ENCODE measurements around the gene NPTX1. TPM values are rescaled to one million over a fixed set of nuclear protein-coding genes. Genes with fewer than 3 reads are reported as not detected.

Gene NPTX1
- total and polyA plus RNA-seq, 7 donors, result 0.25 to 1.3 (median 0.67) TPM

DNA sequence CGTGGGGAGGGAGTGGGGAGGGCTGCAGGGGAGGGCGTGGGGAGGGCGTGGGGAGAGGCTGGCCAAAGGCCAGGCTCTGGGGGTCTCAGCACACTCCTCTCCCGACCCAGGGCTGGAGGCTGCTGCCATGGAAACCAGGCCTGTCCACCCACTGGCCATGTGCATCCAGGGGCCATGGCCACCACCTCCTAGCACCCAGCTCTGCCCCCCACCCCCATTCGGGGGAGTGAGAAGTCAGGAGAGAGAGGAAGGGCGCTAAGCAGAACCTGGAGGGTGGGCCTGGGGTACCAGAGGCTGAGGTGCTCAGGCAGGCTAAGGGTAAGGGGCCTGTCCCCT lies 31.8 kb downstream of the NPTX1 start:
- H3K4me3 ChIP-seq, result no peak overlapping the region
- H3K27ac ChIP-seq, result no peak overlapping the region
- 67 to 90% (median 68%) methylated on average over 2 to 6 of the region's 6 CpGs for WGBS, 3 donors
- TF ChIP-seq, protein P1, sequence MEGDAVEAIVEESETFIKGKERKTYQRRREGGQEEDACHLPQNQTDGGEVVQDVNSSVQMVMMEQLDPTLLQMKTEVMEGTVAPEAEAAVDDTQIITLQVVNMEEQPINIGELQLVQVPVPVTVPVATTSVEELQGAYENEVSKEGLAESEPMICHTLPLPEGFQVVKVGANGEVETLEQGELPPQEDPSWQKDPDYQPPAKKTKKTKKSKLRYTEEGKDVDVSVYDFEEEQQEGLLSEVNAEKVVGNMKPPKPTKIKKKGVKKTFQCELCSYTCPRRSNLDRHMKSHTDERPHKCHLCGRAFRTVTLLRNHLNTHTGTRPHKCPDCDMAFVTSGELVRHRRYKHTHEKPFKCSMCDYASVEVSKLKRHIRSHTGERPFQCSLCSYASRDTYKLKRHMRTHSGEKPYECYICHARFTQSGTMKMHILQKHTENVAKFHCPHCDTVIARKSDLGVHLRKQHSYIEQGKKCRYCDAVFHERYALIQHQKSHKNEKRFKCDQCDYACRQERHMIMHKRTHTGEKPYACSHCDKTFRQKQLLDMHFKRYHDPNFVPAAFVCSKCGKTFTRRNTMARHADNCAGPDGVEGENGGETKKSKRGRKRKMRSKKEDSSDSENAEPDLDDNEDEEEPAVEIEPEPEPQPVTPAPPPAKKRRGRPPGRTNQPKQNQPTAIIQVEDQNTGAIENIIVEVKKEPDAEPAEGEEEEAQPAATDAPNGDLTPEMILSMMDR (IDR thresholded peaks at IDR 0.05), result no peak
- H3K27me3 ChIP-seq (ENCODE audit: insufficient read depth in 3 of 3, low read length in 2 of 3), result peaks cover 0 to 2% (median 0%) of the 10 kb centered on the region in 3 donors
- no peaks in the 10 kb centered on the region for H3K36me3 ChIP-seq (ENCODE audit: insufficient read depth in 1 of 2, low read depth in 1 of 2)
- ATAC-seq (no peak), DNase-seq (peak in 1 of 2 donors; percentile 34)
- no peaks in the 10 kb centered on the region for H3K9me3 ChIP-seq
- no peaks in the 10 kb centered on the region for H3K4me1 ChIP-seq
- intact Hi-C loops (cut with DNase I), result no loop called here

DNA sequence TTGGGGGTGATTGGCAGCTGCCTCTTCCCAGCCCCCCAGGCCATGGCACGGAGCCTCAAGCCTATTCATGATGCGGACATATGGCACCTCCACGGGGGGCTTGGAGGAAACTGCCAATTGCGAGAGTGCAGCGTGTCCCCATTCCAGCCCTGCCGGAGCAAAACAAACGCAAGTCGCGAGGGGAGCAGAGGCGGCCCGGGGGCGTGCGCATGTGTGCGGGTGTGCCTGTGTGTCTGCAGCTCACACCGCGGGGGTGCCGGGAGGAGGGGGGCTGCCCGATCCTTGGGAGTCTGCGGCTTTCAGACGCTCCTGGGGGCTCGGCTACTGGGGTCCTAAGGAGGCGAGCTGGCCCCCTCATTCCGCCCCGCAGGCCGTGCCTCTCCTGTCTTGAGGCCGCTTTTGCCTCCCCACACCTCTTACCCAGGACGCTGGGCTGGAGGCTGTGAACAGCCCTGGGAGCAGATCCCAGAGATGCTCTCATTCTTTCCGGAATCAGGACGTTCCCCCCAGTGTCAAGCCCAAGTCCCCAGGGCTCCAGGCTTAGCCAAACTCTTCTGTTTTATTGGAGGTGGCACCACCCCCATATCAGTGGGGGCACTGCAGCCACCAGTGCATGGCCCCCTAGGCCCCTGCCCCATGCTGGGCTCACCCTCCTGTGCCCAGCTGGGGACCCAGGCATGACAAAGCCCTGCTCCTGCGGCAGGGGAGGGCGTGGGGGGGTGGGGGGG lies 32.3 kb downstream of the NPTX1 start:
- no peaks in the 10 kb centered on the region for H3K9me3 ChIP-seq
- ATAC-seq (no peak), DNase-seq (peak in 1 of 2 donors; percentile 40)
- H3K4me3 ChIP-seq, result no peak overlapping the region
- no peaks in the 10 kb centered on the region for H3K36me3 ChIP-seq (ENCODE audit: insufficient read depth in 1 of 2, low read depth in 1 of 2)
- TF ChIP-seq, protein P1 (IDR thresholded peaks at IDR 0.05), result no peak
- H3K4me1 ChIP-seq, result no peaks in the 10 kb centered on the region
- WGBS, 3 donors, result 31 to 34% (median 33%) methylated on average over 22 to 31 of the region's 31 CpGs
- peaks cover 0 to 2% (median 0%) of the 10 kb centered on the region in 3 donors for H3K27me3 ChIP-seq (ENCODE audit: insufficient read depth in 3 of 3, low read length in 2 of 3)
- intact Hi-C loops (cut with DNase I), result no loop called here
- H3K27ac ChIP-seq, result no peak overlapping the region

DNA sequence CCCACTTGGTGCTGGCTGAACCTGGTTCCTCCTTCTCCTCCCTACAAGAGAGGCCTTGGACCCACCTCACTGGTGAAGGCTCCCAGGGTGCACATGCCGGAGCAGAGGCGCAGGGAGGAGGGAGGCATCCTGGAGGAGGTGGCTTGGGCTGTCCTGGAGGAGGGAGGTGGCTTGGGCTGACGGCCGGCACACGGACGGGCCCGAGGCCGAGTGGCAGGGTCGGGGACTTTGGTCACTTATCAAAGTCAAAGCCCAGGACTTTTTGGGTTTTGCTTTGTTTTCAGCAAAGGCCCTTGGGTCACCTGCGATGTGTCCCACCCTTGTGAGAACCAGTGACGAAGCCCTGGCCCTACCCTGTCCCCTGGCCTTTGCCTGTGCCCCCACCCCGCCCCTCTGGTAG lies 32.9 kb downstream of the NPTX1 start:
- peaks cover 0 to 2% (median 0%) of the 10 kb centered on the region in 3 donors for H3K27me3 ChIP-seq (ENCODE audit: insufficient read depth in 3 of 3, low read length in 2 of 3)
- H3K9me3 ChIP-seq, result no peaks in the 10 kb centered on the region
- H3K4me1 ChIP-seq, result no peaks in the 10 kb centered on the region
- H3K4me3 ChIP-seq, result no peak overlapping the region
- TF ChIP-seq, protein P1 (IDR thresholded peaks at IDR 0.05), result no peak
- no peak for DNase-seq
- intact Hi-C loops (cut with DNase I), result no loop called here
- no peak overlapping the region for H3K27ac ChIP-seq
- 34 to 54% (median 41%) methylated on average over 9 to 12 of the region's 12 CpGs for WGBS, 3 donors
- ATAC-seq, result no peak
- no peaks in the 10 kb centered on the region for H3K36me3 ChIP-seq (ENCODE audit: insufficient read depth in 1 of 2, low read depth in 1 of 2)

DNA sequence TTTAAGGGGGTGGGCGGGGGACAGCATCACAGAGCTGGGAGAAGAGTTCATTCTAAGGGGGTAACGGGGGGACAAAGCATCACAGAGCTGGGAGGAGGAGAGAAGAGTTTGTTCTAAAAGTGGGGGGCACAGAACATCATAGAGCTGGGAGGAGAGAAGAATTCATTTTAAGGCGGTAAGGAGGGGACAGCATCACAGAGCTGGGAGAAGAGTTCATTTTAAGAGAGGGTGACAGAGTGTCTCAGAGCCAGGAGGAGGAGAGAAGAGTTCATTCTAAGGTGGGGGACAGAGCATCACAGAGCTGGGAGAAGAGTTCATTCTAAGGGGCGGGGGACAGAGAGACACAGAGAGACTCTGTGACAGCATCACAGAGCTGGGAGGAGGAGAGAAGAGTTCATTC lies 33.6 kb downstream of the NPTX1 start:
- WGBS, 3 donors, result 70 to 90% (median 87%) methylated on average over 3 to 4 of the region's 4 CpGs
- DNase-seq, result no peak
- H3K4me3 ChIP-seq, result no peak overlapping the region
- H3K36me3 ChIP-seq (ENCODE audit: insufficient read depth in 1 of 2, low read depth in 1 of 2), result no peaks in the 10 kb centered on the region
- H3K27me3 ChIP-seq (ENCODE audit: insufficient read depth in 3 of 3, low read length in 2 of 3), result peaks cover 0 to 2% (median 0%) of the 10 kb centered on the region in 3 donors
- intact Hi-C loops (cut with DNase I), result no loop called here
- H3K27ac ChIP-seq, result no peak overlapping the region
- ATAC-seq, result no peak
- TF ChIP-seq, protein P1 (IDR thresholded peaks at IDR 0.05), result no peak
- H3K9me3 ChIP-seq, result no peaks in the 10 kb centered on the region
- H3K4me1 ChIP-seq, result no peaks in the 10 kb centered on the region

DNA sequence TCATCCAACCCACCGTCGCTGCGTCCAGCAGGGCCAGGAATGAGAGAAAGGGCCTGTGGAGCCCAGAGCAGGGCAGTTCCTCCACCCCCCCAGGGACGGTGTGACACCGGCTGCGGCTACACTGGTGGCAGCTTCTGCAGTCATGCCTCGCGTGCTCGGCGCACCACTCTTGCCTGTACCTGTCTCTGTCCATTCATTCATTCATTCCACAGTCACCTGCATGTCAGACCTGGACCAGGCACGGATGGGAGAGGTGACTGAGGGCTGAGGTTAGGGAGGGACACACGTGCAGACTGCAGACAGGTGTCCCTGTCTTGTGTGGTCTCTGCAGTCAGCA lies 34.1 kb downstream of the NPTX1 start:
- intact Hi-C loops (cut with DNase I), result no loop called here
- Histone ChIP-seq H3K27ac (no peak overlapping the region), H3K4me3 (no peak overlapping the region), H3K4me1 (no peaks in the 10 kb centered on the region), H3K9me3 (no peaks in the 10 kb centered on the region), H3K27me3 (ENCODE audit: insufficient read depth in 3 of 3, low read length in 2 of 3) (peaks cover 0 to 2% (median 0%) of the 10 kb centered on the region in 3 donors), H3K36me3 (ENCODE audit: insufficient read depth in 1 of 2, low read depth in 1 of 2) (no peaks in the 10 kb centered on the region)
- WGBS, 3 donors, result 84 to 87% (median 87%) methylated on average over 12 of the region's 12 CpGs
- ATAC-seq, result no peak
- TF ChIP-seq, protein P1 (IDR thresholded peaks at IDR 0.05), result no peak
- DNase-seq, result peak in 1 of 2 donors; percentile 28

Measured in psoas muscle (tissue), 8 donors.